Endothelial cell (in vitro differentiated cells): ENCODE measurements around the gene ATP5PB. TPM values are rescaled to one million over a fixed set of nuclear protein-coding genes. Genes with fewer than 3 reads are reported as not detected.

Experiments
- DNase-seq: peaks from one replicate; pipeline ENCODE4 v3.0.0; 2021; ENCODE audit warnings: low spot score
- H3K27ac Mint-ChIP-seq: one replicate; pipeline ENCODE4 v1.8.0; 2021; ENCODE audit warnings: mixed read lengths, inconsistent platforms; ENCODE audit not compliant: unreplicated experiment
- H3K27me3 Mint-ChIP-seq: one replicate; pipeline ENCODE4 v1.8.0; 2021; ENCODE audit warnings: mild to moderate bottlenecking, moderate library complexity, mixed read lengths, inconsistent platforms; ENCODE audit not compliant: unreplicated experiment
- H3K36me3 Mint-ChIP-seq: one replicate; pipeline ENCODE4 v1.8.0; 2021; ENCODE audit warnings: mild to moderate bottlenecking, low read depth, mixed read lengths, inconsistent platforms; ENCODE audit not compliant: unreplicated experiment
- H3K4me1 Mint-ChIP-seq: one replicate; pipeline ENCODE4 v1.8.0; 2021; ENCODE audit warnings: mild to moderate bottlenecking, mixed read lengths, inconsistent platforms; ENCODE audit not compliant: unreplicated experiment
- H3K4me3 Mint-ChIP-seq: one replicate; pipeline ENCODE4 v1.8.0; 2021; ENCODE audit warnings: mild to moderate bottlenecking, mixed read lengths, inconsistent platforms; ENCODE audit not compliant: unreplicated experiment
- H3K9me3 Mint-ChIP-seq: one replicate; pipeline ENCODE4 v1.8.0; 2021; ENCODE audit warnings: mixed read lengths, inconsistent platforms; ENCODE audit not compliant: unreplicated experiment
- total RNA-seq: library from RNA; stranded (reverse); fragmentation: NEBNext Ultra II Directional; extraction: Animal tissue kit (Norgen Biotek cat#: 25700); gene quantifications from one replicate; pipeline ENCODE4 v1.2.1, GENCODE V29; 2021; ENCODE audit not compliant: unreplicated experiment
- TF ChIP-seq, protein P1 (sequence below): fragments of 200-600 bp; sonication (generic); IDR thresholded peaks from one replicate; pipeline ENCODE4 v1.5.0; 2021; ENCODE audit warnings: antibody characterized with exemption; ENCODE audit not compliant: unreplicated experiment

Gene ATP5PB
- total RNA-seq, 1 donor from 2014 or later: 211 TPM

GRCh38 chr1:111462370-111463028 is 13.2 kb downstream of the ATP5PB start:
- H3K27ac Mint-ChIP-seq: no peak overlapping the region
- DNase-seq: no peak
- H3K27me3 Mint-ChIP-seq: peaks cover 1% of the 10 kb centered on the region
- peaks cover 9% of the 10 kb centered on the region for H3K36me3 Mint-ChIP-seq
- no peaks in the 10 kb centered on the region for H3K4me1 Mint-ChIP-seq
- no peaks in the 10 kb centered on the region for H3K9me3 Mint-ChIP-seq
- TF ChIP-seq, protein P1, sequence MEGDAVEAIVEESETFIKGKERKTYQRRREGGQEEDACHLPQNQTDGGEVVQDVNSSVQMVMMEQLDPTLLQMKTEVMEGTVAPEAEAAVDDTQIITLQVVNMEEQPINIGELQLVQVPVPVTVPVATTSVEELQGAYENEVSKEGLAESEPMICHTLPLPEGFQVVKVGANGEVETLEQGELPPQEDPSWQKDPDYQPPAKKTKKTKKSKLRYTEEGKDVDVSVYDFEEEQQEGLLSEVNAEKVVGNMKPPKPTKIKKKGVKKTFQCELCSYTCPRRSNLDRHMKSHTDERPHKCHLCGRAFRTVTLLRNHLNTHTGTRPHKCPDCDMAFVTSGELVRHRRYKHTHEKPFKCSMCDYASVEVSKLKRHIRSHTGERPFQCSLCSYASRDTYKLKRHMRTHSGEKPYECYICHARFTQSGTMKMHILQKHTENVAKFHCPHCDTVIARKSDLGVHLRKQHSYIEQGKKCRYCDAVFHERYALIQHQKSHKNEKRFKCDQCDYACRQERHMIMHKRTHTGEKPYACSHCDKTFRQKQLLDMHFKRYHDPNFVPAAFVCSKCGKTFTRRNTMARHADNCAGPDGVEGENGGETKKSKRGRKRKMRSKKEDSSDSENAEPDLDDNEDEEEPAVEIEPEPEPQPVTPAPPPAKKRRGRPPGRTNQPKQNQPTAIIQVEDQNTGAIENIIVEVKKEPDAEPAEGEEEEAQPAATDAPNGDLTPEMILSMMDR: no peak
- no peak overlapping the region for H3K4me3 Mint-ChIP-seq

- TF ChIP-seq, protein P1: no peak
- Mint-ChIP-seq H3K27me3 (peaks cover 1% of the 10 kb centered on the region), H3K4me1 (no peaks in the 10 kb centered on the region), H3K27ac (no peak overlapping the region), H3K4me3 (no peak overlapping the region), H3K9me3 (no peaks in the 10 kb centered on the region), H3K36me3 (peaks cover 7% of the 10 kb centered on the region)
- DNase-seq: no peak
These were observed 13.9 kb downstream of the ATP5PB start for GRCh38 chr1:111463029-111463683.

- H3K9me3 Mint-ChIP-seq: no peaks in the 10 kb centered on the region
- no peak overlapping the region for H3K4me3 Mint-ChIP-seq
- H3K36me3 Mint-ChIP-seq: no peaks in the 10 kb centered on the region
- no peak for DNase-seq
- peaks cover 1% of the 10 kb centered on the region for H3K27me3 Mint-ChIP-seq
- H3K4me1 Mint-ChIP-seq: no peaks in the 10 kb centered on the region
- TF ChIP-seq, protein P1: no peak
- H3K27ac Mint-ChIP-seq: no peak overlapping the region
These were observed 16.5 kb downstream of the ATP5PB start for GRCh38 chr1:111465754-111466153.

GRCh38 chr1:111466480-111466879 is 17.2 kb downstream of the ATP5PB start:
- Mint-ChIP-seq H3K36me3 (no peaks in the 10 kb centered on the region), H3K27ac (no peak overlapping the region), H3K27me3 (peaks cover 1% of the 10 kb centered on the region), H3K9me3 (no peaks in the 10 kb centered on the region), H3K4me1 (no peaks in the 10 kb centered on the region), H3K4me3 (no peak overlapping the region)
- TF ChIP-seq, protein P1: no peak
- DNase-seq: no peak
